ENCODE data around the gene GNA12. TPM values are rescaled to one million over a fixed set of nuclear protein-coding genes. Genes with fewer than 3 reads are reported as not detected.

The GNA12 gene
- total RNA-seq, 2 donors from 2014 or later, result 26.3 to 38.8 TPM

DNA sequence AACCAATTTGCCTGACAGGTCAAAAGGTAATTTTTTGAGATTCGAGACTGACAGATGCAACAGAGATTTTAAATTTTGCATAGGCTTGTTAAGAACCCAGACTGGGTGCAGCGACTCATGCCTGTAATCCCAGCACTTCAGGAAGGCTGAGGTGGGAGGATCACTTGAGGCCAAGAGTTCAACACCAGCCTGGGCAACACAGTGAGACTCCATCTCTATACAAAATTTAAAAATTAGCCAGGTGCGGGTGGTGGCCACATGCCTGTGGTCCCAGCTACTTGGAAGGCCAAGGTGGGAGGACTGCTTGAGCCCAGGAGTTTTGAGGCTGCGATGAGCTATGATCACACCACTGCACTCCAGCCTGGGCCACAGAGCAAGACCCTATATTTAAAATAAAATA, 121.5 kb downstream of the GNA12 start:
- H3K36me3 ChIP-seq, result peaks cover 44% of the 10 kb centered on the region

GRCh38 chr7:2721842-2722241, 122.3 kb downstream of the GNA12 start:
- Histone ChIP-seq H3K4me1 (peaks cover 0 to 19% of the 10 kb centered on the region in 2 donors), H3K36me3 (peaks cover 43% of the 10 kb centered on the region), H3K27me3 (no peaks in the 10 kb centered on the region), H3K4me3 (no peak overlapping the region), H3K9me3 (no peaks in the 10 kb centered on the region), H3K27ac (no peak overlapping the region)
- DNase-seq (ENCODE audit: low spot score), result no peak
- no peak for TF ChIP-seq CTCF (IDR thresholded peaks at IDR 0.05)

More for the DNA sequence above, 121.5 kb downstream of the GNA12 start:
- TF ChIP-seq CTCF (IDR thresholded peaks at IDR 0.05), result no peak
- H3K27ac ChIP-seq, result no peak overlapping the region
- no peak for DNase-seq (ENCODE audit: low spot score)
- no peaks in the 10 kb centered on the region for H3K27me3 ChIP-seq
- no peak overlapping the region for H3K4me3 ChIP-seq
- peaks cover 0 to 12% of the 10 kb centered on the region in 2 donors for H3K4me1 ChIP-seq
- H3K9me3 ChIP-seq, result no peaks in the 10 kb centered on the region

GRCh38 chr7:2720024-2720423, 124.1 kb downstream of the GNA12 start:
- peaks cover 31% of the 10 kb centered on the region for H3K36me3 ChIP-seq

DNA sequence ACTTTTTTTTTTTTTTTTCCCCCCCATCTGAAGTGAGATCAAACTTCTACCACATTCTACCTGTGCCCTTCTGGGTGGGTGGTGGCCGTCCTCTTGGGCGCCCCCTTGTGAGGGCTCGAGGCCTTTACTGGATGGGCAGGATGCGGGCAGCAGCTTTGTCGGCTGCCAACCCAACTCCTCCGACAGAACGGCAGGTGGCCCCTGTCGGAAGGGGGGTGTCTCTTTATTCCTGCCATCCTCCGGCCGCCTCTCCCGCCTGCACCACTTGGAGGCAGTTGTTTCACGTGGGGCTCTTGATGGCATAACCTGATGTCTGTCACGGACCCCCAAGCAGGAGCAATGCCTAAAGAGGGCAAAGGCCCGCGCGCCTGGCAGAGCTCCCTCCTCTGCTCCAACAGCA, 125.1 kb downstream of the GNA12 start:
- DNase-seq (ENCODE audit: low spot score), result no peak
- Histone ChIP-seq H3K4me3 (no peak overlapping the region), H3K36me3 (peaks cover 27% of the 10 kb centered on the region), H3K27ac (no peak overlapping the region), H3K4me1 (peaks cover 0 to 45% of the 10 kb centered on the region in 2 donors), H3K9me3 (no peaks in the 10 kb centered on the region), H3K27me3 (no peaks in the 10 kb centered on the region)
- peak; percentile 22 to 63 for TF ChIP-seq CTCF (IDR thresholded peaks at IDR 0.05)

More at GRCh38 chr7:2720024-2720423, 124.1 kb downstream of the GNA12 start:
- no peak overlapping the region for H3K4me3 ChIP-seq
- TF ChIP-seq CTCF (IDR thresholded peaks at IDR 0.05), result no peak
- H3K4me1 ChIP-seq, result peaks cover 0 to 37% of the 10 kb centered on the region in 2 donors
- H3K9me3 ChIP-seq, result no peaks in the 10 kb centered on the region
- DNase-seq (ENCODE audit: low spot score), result no peak
- H3K27me3 ChIP-seq, result no peaks in the 10 kb centered on the region
- H3K27ac ChIP-seq, result no peak overlapping the region

DNA sequence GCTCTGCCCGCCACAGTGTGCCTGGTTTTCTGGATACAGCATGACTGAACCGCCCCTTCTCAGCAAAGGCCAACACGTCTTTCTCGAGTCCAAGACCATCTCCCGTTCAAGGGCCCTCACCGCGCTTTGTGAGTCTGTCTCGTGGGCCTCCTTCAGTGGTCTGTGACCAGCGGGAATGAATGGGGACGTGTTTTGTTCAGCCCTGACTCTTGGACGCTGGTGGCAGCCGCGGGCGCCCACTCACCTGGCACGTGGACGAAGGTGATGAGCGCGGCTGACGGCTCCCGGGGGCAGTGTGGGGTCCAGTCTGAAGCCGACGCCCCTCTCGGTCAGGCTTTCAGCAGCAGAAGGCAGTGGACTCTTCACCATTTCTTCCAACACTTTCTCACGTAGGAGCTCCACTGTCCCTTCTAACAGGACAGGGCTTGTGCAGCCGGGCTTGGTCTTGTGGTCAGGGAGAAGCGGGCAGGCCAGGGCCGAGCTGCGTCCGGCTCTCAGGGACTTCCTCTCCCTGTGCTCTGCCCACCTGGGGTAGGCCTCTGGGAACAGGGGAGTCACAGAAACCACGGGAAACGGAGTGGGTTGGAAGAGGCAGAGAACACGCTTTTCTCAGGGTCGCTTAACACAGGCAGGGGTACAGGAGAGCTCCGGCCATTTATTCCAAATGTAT, 125.7 kb downstream of the GNA12 start:
- peaks cover 0 to 50% of the 10 kb centered on the region in 2 donors for H3K4me1 ChIP-seq
- TF ChIP-seq CTCF (IDR thresholded peaks at IDR 0.05), result no peak
- no peak for DNase-seq (ENCODE audit: low spot score)
- peak overlapping the region in 1 of 2 donors; percentile 81 for H3K27ac ChIP-seq
- H3K27me3 ChIP-seq, result no peaks in the 10 kb centered on the region
- H3K4me3 ChIP-seq, result no peak overlapping the region
- H3K9me3 ChIP-seq, result no peaks in the 10 kb centered on the region
- peaks cover 27% of the 10 kb centered on the region for H3K36me3 ChIP-seq

All from right atrium auricular region (tissue), 2 donors.